ENCODE data around the gene GEMIN8.

Gene GEMIN8, protein sequence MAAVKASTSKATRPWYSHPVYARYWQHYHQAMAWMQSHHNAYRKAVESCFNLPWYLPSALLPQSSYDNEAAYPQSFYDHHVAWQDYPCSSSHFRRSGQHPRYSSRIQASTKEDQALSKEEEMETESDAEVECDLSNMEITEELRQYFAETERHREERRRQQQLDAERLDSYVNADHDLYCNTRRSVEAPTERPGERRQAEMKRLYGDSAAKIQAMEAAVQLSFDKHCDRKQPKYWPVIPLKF

DNA sequence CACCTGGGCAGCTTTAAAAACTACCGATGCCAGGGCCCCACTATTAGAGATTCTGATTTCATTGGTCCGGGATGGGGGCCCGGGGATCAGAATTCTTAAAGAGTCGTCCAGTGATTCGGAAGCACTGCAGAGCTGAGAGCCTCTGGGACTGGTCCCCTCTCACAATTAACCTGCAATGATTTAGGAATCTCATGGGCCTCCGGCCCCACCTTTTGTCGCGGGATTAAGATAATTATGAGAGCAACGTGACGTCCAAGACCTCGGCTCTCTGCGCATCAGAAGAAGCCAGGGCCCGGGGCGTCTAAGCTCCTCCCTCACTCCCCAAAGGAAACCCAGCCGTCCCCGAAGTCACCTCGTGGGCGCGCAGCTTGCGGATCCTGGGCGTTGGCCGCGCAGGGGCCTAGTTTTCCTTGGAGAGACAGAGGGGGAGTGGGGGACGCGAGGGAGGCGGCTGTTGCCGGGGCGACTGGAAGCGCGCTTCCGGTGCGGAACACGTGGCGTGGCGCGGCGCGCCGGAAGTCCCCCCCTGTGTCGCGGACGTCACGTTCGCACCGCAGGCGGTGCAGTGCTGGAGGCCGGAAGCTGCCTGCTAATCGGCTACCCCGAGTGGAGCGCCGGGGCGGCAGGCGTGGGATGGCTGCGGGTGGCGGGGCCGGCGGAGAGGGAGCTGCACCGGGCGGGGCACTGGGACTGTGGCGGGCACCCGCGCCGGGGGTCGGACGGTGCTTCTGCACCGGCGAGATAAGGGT lies at the start of gene GEMIN8:
Gene GEMIN8, minus strand, starts transcription at position 468 of the 749 bp plus-strand sequence. CDS start 8,414 bp downstream, outside the sequence.
- Histone ChIP-seq H3K9me3 (ENCODE audit: control insufficient read depth, low read length) (no peaks in the 10 kb centered on the region), H3K36me3 (ENCODE audit: control insufficient read depth, insufficient read depth, low read length, severe bottlenecking) (no peaks in the 10 kb centered on the region), H3K4me1 (ENCODE audit: control insufficient read depth, insufficient read depth, low read length) (peaks cover 31% of the 10 kb centered on the region), H3K27me3 (replicated peaks; ENCODE audit: control insufficient read depth, insufficient read depth, low read length) (no peaks in the 10 kb centered on the region), H3K4me3 (ENCODE audit: low read length) (peak within 1 kb of the TSS; percentile 90), H3K9ac (ENCODE audit: low read length) (peak within 1 kb of the TSS; percentile 96)
- DNase-seq (ENCODE audit: low read depth), result peak; percentile 91

DNA sequence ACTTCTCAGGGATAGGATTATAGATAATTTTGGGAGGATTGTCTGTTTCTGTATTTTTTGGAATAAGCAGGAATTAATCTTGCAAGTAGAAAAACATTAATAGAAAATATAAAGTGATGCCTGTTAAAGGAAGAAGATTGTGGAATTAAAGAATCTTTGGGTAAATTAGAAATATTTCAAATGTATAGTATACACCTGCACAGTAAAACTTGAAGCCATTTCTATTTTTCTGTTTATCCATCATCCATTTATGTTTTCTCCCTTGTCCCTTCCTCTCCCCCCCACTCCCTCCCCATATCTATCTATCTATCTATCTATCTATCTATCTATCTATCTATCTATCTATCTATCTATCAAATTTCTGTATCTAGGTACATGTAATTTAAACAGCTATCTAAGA lies 46.9 kb upstream of the GEMIN8 start:
- peaks cover 9% of the 10 kb centered on the region for H3K27me3 ChIP-seq (replicated peaks; ENCODE audit: control insufficient read depth, insufficient read depth, low read length)
- H3K4me3 ChIP-seq (ENCODE audit: low read length), result no peak overlapping the region
- no peak overlapping the region for H3K9ac ChIP-seq (ENCODE audit: low read length)
- no peak for DNase-seq (ENCODE audit: low read depth)
- no peaks in the 10 kb centered on the region for H3K9me3 ChIP-seq (ENCODE audit: control insufficient read depth, low read length)
- peaks cover 15% of the 10 kb centered on the region for H3K4me1 ChIP-seq (ENCODE audit: control insufficient read depth, insufficient read depth, low read length)
- no peaks in the 10 kb centered on the region for H3K36me3 ChIP-seq (ENCODE audit: control insufficient read depth, insufficient read depth, low read length, severe bottlenecking)

DNA sequence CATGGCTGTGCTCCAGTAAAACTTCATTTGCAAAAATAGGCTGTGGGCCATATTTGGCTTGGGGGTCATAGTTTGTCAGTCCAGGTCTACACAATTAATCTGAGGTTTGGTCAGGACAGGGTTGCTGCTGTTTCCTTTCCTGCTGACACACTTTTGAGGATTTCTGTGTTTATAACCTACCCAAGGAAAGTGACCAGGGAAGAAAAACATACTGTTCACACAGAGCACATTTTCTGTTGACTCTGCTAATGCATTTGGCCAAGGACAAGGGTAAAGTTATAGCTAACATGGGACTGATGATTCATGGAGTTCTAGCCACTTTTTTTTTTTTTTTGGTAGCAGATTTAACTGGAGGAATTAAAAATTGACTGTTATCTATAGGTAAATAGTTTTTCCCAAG lies 43.9 kb upstream of the GEMIN8 start:
- Histone ChIP-seq H3K36me3 (ENCODE audit: control insufficient read depth, insufficient read depth, low read length, severe bottlenecking) (no peaks in the 10 kb centered on the region), H3K9me3 (ENCODE audit: control insufficient read depth, low read length) (no peaks in the 10 kb centered on the region), H3K9ac (ENCODE audit: low read length) (no peak overlapping the region), H3K4me1 (ENCODE audit: control insufficient read depth, insufficient read depth, low read length) (peaks cover 15% of the 10 kb centered on the region), H3K4me3 (ENCODE audit: low read length) (no peak overlapping the region), H3K27me3 (replicated peaks; ENCODE audit: control insufficient read depth, insufficient read depth, low read length) (peaks cover 9% of the 10 kb centered on the region)
- peak; percentile 24 for DNase-seq (ENCODE audit: low read depth)

DNA sequence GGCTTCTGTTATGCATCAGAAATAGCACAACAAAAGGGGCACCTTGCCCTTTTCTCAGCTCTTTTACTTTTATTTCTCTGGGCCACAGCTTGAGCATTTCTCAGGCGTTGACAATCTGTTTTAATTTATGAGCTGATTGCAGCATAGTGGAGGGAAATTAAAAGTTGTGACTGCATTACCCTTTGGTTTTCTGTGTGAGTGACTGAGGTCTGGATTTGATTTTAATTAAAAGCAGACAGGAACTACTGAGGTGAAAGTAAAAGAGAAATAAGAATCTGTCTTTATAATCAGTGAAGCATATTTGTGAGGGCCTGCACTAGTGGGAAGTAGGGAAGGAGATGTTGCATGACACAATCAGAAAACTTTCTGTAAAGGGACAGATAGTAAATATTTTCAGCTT lies 43.4 kb upstream of the GEMIN8 start:
- Histone ChIP-seq H3K4me1 (ENCODE audit: control insufficient read depth, insufficient read depth, low read length) (peaks cover 15% of the 10 kb centered on the region), H3K9ac (ENCODE audit: low read length) (no peak overlapping the region), H3K9me3 (ENCODE audit: control insufficient read depth, low read length) (no peaks in the 10 kb centered on the region), H3K4me3 (ENCODE audit: low read length) (no peak overlapping the region), H3K27me3 (replicated peaks; ENCODE audit: control insufficient read depth, insufficient read depth, low read length) (peaks cover 14% of the 10 kb centered on the region), H3K36me3 (ENCODE audit: control insufficient read depth, insufficient read depth, low read length, severe bottlenecking) (no peaks in the 10 kb centered on the region)
- peak; percentile 4 for DNase-seq (ENCODE audit: low read depth)

DNA sequence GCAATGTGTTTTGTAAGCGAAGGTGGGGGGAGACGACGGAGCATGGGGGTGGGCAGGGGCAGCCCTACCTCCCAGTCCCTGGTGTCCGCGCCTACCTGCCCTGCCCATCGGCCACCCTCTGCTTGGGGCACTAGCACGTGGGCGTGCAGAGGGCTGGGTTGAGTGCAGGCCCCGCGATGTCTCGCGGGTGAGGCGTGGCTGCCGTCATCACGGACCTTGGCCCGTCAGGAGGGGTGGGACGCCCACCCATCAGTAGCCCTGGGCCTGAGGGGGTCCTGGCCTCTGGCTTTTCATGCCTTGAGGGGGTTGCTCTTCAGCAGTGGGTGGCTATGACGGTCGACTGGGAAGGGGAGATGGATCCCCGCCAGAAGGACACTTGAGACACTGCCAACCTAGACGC lies 36.1 kb upstream of the GEMIN8 start:
- H3K9me3 ChIP-seq (ENCODE audit: control insufficient read depth, low read length), result no peaks in the 10 kb centered on the region
- H3K27me3 ChIP-seq (replicated peaks; ENCODE audit: control insufficient read depth, insufficient read depth, low read length), result peaks cover 37% of the 10 kb centered on the region
- no peaks in the 10 kb centered on the region for H3K4me1 ChIP-seq (ENCODE audit: control insufficient read depth, insufficient read depth, low read length)
- no peak overlapping the region for H3K4me3 ChIP-seq (ENCODE audit: low read length)
- no peak overlapping the region for H3K9ac ChIP-seq (ENCODE audit: low read length)
- no peak for DNase-seq (ENCODE audit: low read depth)
- no peaks in the 10 kb centered on the region for H3K36me3 ChIP-seq (ENCODE audit: control insufficient read depth, insufficient read depth, low read length, severe bottlenecking)

DNA sequence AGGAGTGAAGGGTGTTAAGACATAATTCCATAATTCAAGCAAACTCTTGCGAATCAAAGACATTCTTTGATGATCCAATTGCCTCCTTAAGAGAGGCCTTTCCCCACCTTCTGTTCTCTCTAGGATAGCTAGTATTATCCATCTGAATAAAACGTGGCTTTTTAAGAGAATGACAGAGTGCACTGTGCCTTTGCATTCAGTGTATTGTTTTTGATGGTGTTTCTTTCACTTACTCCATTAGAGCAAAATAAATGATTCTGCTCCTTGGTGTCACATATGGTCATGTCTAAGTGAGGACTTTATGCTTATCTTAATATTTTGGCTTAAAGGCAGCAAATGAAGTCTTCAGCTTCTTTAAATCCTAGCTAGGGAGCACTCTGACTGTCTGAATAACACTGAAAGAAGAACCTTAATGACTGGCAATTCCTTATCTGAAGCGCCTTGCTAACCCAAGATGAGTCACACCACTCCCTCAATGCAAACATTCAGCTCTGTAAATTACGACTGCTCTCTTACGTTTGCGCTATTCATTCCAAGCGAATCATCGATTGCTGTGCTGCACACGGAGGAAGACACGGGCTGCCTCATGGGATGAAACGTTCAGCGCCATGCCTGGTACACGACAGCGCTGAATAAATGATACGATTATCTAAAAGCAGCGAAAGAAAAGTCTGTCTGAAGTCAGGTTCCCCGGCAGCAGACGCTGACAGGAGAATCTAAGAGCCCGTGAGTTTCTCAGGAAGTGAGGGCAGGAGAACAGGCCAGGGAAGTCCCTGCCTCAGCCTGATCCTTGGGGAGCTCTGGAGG lies 35.1 kb upstream of the GEMIN8 start:
- no peak for DNase-seq (ENCODE audit: low read depth)
- Histone ChIP-seq H3K4me1 (ENCODE audit: control insufficient read depth, insufficient read depth, low read length) (no peaks in the 10 kb centered on the region), H3K27me3 (replicated peaks; ENCODE audit: control insufficient read depth, insufficient read depth, low read length) (peaks cover 37% of the 10 kb centered on the region), H3K9ac (ENCODE audit: low read length) (no peak overlapping the region), H3K36me3 (ENCODE audit: control insufficient read depth, insufficient read depth, low read length, severe bottlenecking) (no peaks in the 10 kb centered on the region), H3K9me3 (ENCODE audit: control insufficient read depth, low read length) (no peaks in the 10 kb centered on the region), H3K4me3 (ENCODE audit: low read length) (no peak overlapping the region)

DNA sequence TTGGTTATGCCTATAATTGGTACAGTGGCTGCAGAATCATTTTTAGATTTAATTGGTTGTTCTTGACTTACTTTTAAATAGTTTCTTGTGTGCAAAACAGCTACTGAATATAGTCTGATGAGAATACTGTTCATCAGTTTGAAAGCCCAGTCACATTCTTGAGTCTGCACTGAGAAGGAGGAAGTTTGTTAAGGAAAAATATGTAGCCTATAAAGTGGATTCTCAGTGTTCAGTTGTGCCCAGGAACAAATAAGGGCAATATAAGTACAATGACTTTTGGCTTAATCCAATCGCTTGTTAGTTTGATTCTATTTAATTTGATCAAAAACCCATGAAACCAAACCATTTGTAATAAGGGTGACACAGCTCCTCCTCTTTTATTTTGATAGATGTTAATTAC lies 32.8 kb upstream of the GEMIN8 start:
- DNase-seq (ENCODE audit: low read depth), result no peak
- Histone ChIP-seq H3K4me1 (ENCODE audit: control insufficient read depth, insufficient read depth, low read length) (no peaks in the 10 kb centered on the region), H3K9me3 (ENCODE audit: control insufficient read depth, low read length) (no peaks in the 10 kb centered on the region), H3K36me3 (ENCODE audit: control insufficient read depth, insufficient read depth, low read length, severe bottlenecking) (no peaks in the 10 kb centered on the region), H3K27me3 (replicated peaks; ENCODE audit: control insufficient read depth, insufficient read depth, low read length) (peaks cover 32% of the 10 kb centered on the region), H3K4me3 (ENCODE audit: low read length) (no peak overlapping the region), H3K9ac (ENCODE audit: low read length) (no peak overlapping the region)

DNA sequence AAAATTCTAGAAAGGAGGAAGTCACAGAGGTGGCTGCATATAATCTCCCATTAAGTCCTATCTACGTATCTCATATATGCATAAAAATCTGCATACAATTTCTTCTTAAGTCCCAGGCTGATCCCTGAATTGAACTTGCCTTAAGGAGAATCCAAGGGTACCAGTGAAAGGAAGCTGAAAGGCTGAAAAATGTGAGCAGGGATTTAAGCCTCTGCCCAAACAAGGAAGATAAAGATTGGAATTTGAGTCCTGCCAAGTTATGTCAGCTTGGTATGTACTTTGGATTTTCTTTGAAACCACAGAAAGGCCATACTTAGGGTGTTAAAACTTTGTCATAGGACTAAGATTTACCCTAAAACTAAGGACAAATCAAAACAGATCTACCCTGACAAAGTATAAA lies 26.5 kb upstream of the GEMIN8 start:
- DNase-seq (ENCODE audit: low read depth), result peak; percentile 37
- no peak overlapping the region for H3K9ac ChIP-seq (ENCODE audit: low read length)
- H3K27me3 ChIP-seq (replicated peaks; ENCODE audit: control insufficient read depth, insufficient read depth, low read length), result peaks cover 22% of the 10 kb centered on the region
- no peak overlapping the region for H3K4me3 ChIP-seq (ENCODE audit: low read length)
- H3K9me3 ChIP-seq (ENCODE audit: control insufficient read depth, low read length), result peaks cover 5% of the 10 kb centered on the region
- no peaks in the 10 kb centered on the region for H3K4me1 ChIP-seq (ENCODE audit: control insufficient read depth, insufficient read depth, low read length)
- H3K36me3 ChIP-seq (ENCODE audit: control insufficient read depth, insufficient read depth, low read length, severe bottlenecking), result no peaks in the 10 kb centered on the region

DNA sequence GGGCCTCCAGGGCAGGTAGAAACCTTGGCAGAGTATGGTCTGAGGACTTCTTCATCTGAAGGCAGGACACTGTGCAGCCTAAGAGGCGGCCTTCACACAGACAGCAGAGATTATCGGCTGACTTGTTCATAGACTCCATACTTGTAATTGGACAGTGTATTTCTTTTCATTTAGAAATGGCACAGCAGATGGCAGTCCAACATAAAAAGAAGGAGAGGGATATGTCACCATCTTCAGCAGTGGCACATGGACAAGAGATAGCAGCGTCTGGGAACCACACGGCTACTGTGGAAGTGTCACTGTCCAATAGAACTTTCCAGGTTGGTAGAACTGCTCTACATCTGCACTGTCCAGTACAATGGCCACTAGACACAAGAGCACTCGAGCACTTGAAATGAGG lies 21.7 kb upstream of the GEMIN8 start:
- Histone ChIP-seq H3K36me3 (ENCODE audit: control insufficient read depth, insufficient read depth, low read length, severe bottlenecking) (no peaks in the 10 kb centered on the region), H3K4me3 (ENCODE audit: low read length) (no peak overlapping the region), H3K4me1 (ENCODE audit: control insufficient read depth, insufficient read depth, low read length) (no peaks in the 10 kb centered on the region), H3K9me3 (ENCODE audit: control insufficient read depth, low read length) (peaks cover 18% of the 10 kb centered on the region), H3K27me3 (replicated peaks; ENCODE audit: control insufficient read depth, insufficient read depth, low read length) (peaks cover 14% of the 10 kb centered on the region), H3K9ac (ENCODE audit: low read length) (no peak overlapping the region)
- peak; percentile 10 for DNase-seq (ENCODE audit: low read depth)

DNA sequence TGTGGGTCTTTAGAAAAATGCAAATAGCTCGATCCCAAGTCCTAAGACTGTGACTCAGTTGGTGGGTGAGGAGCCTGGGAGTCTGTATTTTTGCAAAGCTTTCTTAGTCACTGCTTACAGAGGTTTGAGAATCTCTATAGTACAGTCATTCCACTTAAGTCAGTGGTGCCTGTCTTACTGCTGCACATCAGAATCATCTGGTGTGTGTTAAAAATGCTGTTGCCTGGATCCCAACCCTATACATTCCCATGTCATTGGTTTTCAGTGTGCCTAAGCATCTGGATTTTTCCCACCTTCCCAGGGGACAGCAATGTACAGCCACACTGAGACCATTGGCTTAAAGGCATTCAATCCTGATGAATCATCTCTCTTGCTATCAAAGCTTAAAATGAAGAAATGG lies 21.0 kb upstream of the GEMIN8 start:
- peaks cover 14% of the 10 kb centered on the region for H3K27me3 ChIP-seq (replicated peaks; ENCODE audit: control insufficient read depth, insufficient read depth, low read length)
- peaks cover 18% of the 10 kb centered on the region for H3K9me3 ChIP-seq (ENCODE audit: control insufficient read depth, low read length)
- no peaks in the 10 kb centered on the region for H3K36me3 ChIP-seq (ENCODE audit: control insufficient read depth, insufficient read depth, low read length, severe bottlenecking)
- DNase-seq (ENCODE audit: low read depth), result peak; percentile 15
- H3K4me3 ChIP-seq (ENCODE audit: low read length), result no peak overlapping the region
- no peak overlapping the region for H3K9ac ChIP-seq (ENCODE audit: low read length)
- no peaks in the 10 kb centered on the region for H3K4me1 ChIP-seq (ENCODE audit: control insufficient read depth, insufficient read depth, low read length)

DNA sequence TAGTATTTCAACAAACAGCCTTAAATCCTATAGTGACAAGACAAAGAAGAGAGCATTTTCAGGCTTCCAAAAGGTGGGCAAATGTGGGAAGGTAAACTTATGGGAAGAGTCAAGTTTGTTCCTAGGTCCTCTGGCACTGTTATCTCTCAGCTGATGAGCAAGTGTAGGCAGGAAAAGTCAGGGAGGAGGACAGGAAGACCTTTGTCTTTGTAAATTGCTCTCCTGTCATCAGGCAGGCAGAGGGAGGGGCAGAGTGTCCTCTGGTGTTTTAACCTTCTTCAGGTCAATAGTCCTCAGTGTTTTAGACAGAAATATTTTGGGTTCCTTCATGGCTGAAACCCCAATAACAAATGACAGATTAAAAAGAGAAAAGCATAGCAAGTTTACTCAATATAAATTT lies 13.5 kb upstream of the GEMIN8 start:
- Histone ChIP-seq H3K9ac (ENCODE audit: low read length) (no peak overlapping the region), H3K9me3 (ENCODE audit: control insufficient read depth, low read length) (peaks cover 7% of the 10 kb centered on the region), H3K27me3 (replicated peaks; ENCODE audit: control insufficient read depth, insufficient read depth, low read length) (peaks cover 27% of the 10 kb centered on the region), H3K4me3 (ENCODE audit: low read length) (no peak overlapping the region), H3K4me1 (ENCODE audit: control insufficient read depth, insufficient read depth, low read length) (no peaks in the 10 kb centered on the region), H3K36me3 (ENCODE audit: control insufficient read depth, insufficient read depth, low read length, severe bottlenecking) (no peaks in the 10 kb centered on the region)
- no peak for DNase-seq (ENCODE audit: low read depth)

Data from adipocyte (in vitro differentiated cells).